GM15510 (cell line): Measurements from ENCODE around the gene CNGB1.

ENCODE experiments used
- POLR2A ChIP-seq: IDR thresholded peaks from 3 replicates; pipeline ENCODE4 v1.6.1; 2011; ENCODE audit warnings: borderline replicate concordance; ENCODE audit not compliant: insufficient read length; ENCODE audit errors: extremely low read depth

CNGB1 gene

GRCh38 chr16:57899771-57900661 is 70.9 kb downstream of the CNGB1 start:
- no peak for TF ChIP-seq POLR2A

GRCh38 chr16:57898961-57899360 is 72.0 kb downstream of the CNGB1 start:
- TF ChIP-seq POLR2A, result no peak

GRCh38 chr16:57897996-57898395 is 72.9 kb downstream of the CNGB1 start:
- TF ChIP-seq POLR2A, result no peak

DNA sequence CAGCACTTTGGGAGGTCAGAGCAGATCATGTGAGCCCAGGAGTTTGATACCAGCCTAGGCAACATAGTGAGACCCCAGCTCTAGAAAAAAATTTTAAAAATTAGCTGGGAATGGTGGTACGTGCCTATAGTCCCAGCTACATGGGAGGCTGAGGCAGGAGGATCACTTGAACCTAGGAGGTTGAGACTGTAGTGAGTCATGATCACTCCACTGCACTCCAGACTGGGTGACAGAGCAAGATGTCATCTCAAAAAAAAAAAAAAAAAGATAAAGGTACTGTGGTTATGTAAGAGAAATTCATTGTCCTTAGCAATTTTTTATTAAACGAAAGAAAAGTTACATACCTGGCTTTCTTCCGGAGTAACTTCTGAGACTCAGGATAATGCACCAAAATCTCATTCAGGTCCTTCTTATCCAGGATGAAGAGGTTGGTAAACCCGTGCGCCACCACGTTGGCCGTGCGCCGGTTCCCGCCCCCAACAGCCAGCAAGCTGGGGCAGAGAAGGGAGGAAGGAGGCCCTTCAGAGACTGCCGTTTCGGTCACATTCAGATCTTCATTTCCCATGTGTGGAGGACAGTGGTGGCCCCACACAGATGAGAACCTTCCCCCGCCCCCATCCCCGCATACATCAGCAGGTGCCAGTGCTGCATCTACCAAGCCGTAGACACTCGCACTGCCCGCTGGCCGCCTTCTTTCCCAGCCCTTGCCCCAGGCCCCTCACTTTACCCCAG is 73.7 kb downstream of the CNGB1 start:
- TF ChIP-seq POLR2A, result no peak

DNA sequence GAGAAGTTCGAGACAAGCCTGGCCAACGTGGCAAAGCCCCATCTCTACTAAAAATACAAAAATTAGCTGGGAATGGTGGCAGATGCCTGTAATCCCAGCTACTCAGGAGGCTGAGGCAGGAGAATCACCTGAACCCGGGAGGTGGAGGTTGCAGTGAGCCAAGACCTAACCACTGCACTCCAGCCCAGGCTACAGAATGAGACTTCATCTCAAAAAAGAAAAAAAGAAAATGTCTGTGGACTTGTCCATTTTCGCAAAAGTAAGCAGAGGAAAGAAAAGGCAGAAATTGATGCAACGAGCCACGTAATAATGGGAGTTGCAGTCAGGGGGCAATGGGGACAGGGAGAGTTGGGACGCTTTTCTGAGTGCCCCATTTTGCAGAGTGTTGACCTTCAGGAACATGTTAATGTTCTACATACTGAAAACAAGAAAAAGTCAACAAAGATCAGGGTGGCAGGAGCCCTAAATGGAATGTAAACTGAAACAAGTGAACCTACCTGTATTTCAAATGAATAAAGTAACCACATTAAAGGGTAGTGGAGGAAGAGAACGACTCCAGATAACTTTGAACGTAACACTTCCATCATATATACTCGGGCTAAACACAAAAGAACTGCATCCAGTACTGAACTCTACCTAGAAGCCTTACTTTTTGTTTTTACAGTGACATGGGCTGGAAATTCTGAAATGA is 76.4 kb downstream of the CNGB1 start:
- TF ChIP-seq POLR2A, result no peak

- no peak for TF ChIP-seq POLR2A
Measured at GRCh38 chr16:57893559-57894389, 77.2 kb downstream of the CNGB1 start.

- no peak for TF ChIP-seq POLR2A
Measured at GRCh38 chr16:57893217-57893558, 77.7 kb downstream of the CNGB1 start.

DNA sequence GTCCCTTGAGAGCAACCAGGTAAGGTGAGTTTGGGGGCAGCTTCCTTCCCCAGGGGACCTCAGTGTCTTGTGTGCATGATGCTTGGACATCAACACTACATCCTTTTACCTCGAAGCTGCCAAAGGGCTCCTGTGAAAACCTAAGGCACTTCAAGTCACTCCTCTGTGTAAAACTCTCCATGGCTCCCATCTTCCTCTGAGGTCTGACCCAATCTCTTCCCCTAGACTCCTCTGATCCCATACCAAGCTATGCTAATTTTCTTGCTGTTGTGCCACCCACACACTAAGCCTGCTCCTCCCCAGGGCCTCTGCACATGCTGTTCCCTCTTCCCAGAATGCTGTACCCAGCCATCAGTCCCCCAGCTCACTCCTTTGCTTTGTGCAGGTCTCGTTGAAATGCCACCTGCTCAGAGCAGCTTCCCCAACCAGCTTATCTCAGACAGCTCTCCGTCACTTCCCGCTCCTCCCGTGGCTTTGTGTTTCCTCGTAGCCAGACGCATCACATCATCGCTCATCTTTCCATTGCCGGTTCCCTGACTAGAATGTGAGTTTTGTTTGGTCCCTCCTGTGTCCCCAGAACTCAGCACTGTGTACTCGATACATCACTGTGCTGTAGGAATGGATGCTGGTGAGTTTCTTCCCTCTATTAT is 78.4 kb downstream of the CNGB1 start:
- no peak for TF ChIP-seq POLR2A

GRCh38 chr16:57892041-57892440 is 78.9 kb downstream of the CNGB1 start:
- no peak for TF ChIP-seq POLR2A

- no peak for TF ChIP-seq POLR2A
Measured at GRCh38 chr16:57890752-57891111, 80.2 kb downstream of the CNGB1 start.

GRCh38 chr16:57889960-57890751 is 80.8 kb downstream of the CNGB1 start:
- TF ChIP-seq POLR2A, result no peak

DNA sequence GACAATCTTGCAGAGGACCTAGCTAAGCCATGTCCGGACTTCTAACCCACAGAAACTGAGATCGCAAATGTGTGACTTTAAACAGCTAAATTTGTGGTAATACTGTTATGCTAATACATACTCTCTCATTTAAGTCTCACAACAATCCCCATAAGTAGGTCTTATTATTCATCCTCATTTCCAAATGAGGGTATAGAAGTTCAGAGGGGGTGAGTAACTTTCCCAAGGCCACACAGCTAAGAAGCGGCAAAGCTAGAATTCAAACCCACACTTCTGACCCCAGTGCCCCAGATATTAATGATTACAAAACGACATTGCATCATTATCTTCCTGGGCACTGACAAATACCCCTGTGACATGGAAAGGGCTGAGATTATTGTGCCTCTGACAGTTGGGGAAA is 81.4 kb downstream of the CNGB1 start:
- TF ChIP-seq POLR2A, result no peak

DNA sequence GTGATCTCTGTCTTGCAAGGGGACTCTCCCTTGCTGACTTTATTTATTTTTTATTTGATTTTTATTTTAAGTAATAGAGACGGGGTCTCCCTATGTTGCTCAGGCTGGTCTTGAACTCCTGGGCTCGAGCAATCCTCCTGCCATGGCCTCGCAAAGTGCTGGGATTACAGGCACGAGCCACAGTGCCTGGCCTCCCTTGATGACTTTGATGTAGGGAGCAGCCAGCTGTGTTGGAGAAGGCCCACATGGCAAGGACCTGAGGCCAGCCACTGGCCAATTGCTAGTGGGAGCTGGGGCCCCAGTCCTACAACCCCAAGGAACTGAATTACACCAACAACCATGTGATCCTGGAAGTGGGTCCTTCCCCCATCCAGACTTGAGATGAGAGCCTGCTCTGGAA is 81.8 kb downstream of the CNGB1 start:
- no peak for TF ChIP-seq POLR2A

DNA sequence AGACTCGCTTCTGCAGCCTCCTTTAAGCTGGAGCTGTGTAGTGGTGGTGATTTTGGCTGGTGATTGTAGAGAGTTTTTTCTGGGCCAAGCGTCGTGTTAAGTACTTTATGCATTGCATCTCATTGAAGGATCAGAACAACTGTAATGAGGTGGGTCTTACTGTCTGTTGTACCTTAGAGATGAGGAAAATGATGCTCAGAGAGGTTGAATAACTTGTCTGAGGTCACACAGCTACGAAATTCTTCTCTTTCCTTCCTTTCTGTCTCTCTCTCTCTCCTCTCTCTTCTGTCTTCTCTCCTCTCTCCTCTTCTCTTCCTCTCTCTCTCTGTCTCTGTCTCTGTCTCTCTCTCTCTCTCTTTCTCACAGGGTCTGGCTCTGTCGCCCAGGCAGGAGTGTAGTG is 82.8 kb downstream of the CNGB1 start:
- TF ChIP-seq POLR2A, result no peak

DNA sequence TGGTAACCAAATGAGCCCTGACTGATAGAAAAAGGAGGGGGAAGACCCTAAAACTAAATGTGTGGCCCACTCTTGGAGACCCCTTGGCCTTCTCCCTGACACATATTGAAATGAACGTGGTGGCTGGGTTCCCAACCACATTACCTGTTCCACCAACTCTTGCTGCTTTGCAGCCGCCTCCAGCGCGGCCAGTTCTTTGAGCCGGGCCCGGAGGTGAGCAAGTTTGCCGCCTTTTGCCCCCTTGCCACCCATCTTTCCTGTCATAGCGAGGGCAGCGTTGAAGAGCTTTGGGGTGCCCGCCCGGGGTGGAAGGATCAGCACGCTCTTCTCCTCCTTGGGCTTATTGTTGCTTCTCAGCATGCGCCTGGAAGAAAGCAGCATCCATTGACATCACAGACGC is 83.2 kb downstream of the CNGB1 start:
- TF ChIP-seq POLR2A, result no peak
